Omental fat pad (tissue), 4 donors: Measurements from ENCODE around the gene RORC. TPM values are rescaled to one million over a fixed set of nuclear protein-coding genes. Genes with fewer than 3 reads are reported as not detected.
"Not testable (repeated sequence)": the region's sequence is repeated elsewhere in the genome, so short reads cannot be mapped to it uniquely, and the experiment has no call there.

ENCODE experiments used
- ATAC-seq: fragments of 150-250 bp; one replicate; pipeline ENCODE4 v1.9.1; 2016; ENCODE audit warnings: mild to moderate bottlenecking, moderate library complexity; ENCODE audit not compliant: low FRiP score
- DNase-seq: peaks from one replicate; pipeline ENCODE4 v3.0.0-alpha.2; 2019; ENCODE audit warnings: low spot score
- CTCF ChIP-seq, 3 donors: fragments of 450-650 bp; IDR thresholded peaks; one replicate each; pipeline ENCODE4 v1.5.1; 2016 to 2017; ENCODE audit warnings: antibody characterized with exemption in 3 of 3, mild to moderate bottlenecking in 3 of 3, moderate library complexity in 2 of 3
- total RNA-seq, 4 donors: library from RNA; depleted of rRNA; stranded (reverse); fragments of >200 nt; gene quantifications; one replicate each; pipeline ENCODE4 v1.1.0, GENCODE V29; 2016

Gene RORC
- total RNA-seq, 4 donors from 2014 or later: 2.0 to 16.0 (median 5.8) TPM; not detected in 1

DNA sequence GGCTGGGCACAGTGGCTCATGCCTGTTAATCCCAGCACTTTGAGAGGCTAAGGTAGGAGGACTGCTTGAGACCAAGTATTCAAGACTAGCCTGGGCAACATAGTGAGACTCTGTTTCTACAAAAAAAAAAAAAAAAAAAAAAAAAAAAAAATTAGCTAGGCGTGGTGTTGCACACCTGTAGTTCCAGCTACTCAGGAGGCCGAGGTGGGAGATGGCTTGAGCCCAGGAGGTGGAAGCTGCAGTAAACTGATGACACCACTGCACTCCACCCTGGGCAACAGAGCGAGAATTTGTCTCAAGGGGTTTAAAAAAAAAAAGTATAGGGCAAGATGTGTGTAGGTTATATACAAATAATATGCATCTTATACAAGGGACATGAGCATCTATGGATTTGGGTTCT lies 43.9 kb downstream of the RORC start:
- ATAC-seq (no peak), DNase-seq (no peak)
- no peak for TF ChIP-seq CTCF (IDR thresholded peaks at IDR 0.05)

DNA sequence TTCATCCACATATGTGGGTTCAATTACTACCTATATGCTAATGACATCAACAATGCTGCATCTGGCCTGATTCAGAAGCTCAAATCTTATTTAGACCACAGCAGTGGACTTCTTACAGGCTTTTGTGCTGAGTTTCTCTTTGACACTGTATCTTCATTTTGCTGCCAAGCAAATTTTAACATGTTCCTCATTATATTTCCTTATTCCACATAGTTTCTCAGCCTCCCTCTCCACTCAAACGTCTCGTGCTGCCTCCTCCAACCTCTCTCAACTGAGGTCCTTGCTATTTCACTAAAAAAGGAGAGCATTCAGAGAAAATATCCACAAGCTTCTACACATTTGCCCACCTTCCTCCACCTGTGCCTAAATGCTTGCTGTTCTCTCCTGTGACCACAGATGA lies 47.8 kb downstream of the RORC start:
- DNase-seq (no peak), ATAC-seq (no peak)
- TF ChIP-seq CTCF (IDR thresholded peaks at IDR 0.05): no peak

DNA sequence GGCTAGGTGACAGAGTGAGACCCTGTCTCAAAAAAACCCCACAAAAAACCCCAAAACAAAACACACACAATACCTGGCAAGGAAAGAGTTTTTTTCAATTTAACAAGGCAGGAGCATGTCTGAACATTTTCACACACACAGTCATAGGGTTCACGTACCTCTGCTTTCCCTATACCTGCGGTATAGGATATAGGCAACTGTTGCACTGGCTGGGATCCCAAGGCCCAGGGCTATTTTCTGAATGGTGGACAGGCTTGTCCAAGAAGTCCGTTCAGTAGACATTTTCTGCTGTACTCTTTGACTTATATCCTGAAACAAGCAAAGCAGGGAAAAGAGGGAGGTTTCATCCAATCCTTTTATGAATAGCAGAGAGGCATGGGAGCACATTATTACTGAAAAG lies 48.9 kb downstream of the RORC start:
- DNase-seq: no peak
- TF ChIP-seq CTCF (IDR thresholded peaks at IDR 0.05): no peak
- no peak for ATAC-seq

- not testable (repeated sequence) for DNase-seq, ATAC-seq
Observed at GRCh38 chr1:151782026-151782425, 49.6 kb downstream of the RORC start.

DNA sequence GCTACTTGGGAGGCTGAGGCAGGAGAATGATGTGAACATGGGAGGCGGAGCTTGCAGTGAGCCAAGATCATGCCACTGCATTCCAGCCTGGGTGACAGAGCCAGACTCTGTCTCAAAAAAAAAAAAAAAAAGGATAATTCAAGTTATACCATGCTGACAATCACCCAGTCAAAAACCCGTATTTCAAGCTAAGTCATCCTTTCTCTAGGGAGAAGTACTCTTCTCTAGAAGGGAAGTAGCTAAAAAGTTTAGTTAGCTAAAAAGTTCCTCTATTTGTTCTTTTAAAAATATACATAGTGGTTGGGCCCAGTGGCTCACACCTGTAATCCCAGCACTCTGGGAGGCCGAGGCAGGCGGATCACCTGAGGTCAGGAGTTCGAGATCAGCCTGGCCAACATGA lies 50.9 kb downstream of the RORC start:
- ATAC-seq, DNase-seq: not testable (repeated sequence)

- DNase-seq: no peak
- TF ChIP-seq CTCF (IDR thresholded peaks at IDR 0.05): no peak
- ATAC-seq: no peak
Observed at GRCh38 chr1:151779852-151780251, 51.8 kb downstream of the RORC start.

DNA sequence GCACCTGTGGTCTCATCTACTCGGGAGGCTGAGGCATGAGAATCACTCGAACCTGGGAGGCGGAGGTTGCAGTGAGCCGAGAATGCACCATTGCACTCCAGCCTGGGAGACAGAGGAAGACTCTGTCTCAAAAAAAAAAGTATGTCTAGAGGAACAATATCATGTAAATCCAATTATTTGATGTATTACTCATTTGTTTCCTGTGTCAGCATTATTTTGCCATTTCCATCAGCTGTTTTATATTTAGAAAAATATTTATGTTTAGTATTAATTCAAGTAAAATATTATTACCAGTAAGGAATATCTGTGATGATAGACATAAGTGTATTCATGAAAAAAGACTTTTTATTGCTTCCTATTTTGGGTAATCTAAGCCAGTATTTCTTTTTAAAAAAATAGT lies 54.3 kb downstream of the RORC start:
- no peak for ATAC-seq
- TF ChIP-seq CTCF (IDR thresholded peaks at IDR 0.05): no peak

GRCh38 chr1:151776665-151777062 lies 54.9 kb downstream of the RORC start:
- ATAC-seq: no peak
- TF ChIP-seq CTCF (IDR thresholded peaks at IDR 0.05): no peak
- DNase-seq: no peak

More for the DNA sequence above, 54.3 kb downstream of the RORC start:
- no peak for DNase-seq
